Panc1 (cell line): ENCODE data around the gene CST1. TPM values are rescaled to one million over a fixed set of nuclear protein-coding genes. Genes with fewer than 3 reads are reported as not detected.
"Not testable (repeated sequence)": the region's sequence is repeated elsewhere in the genome, so short reads cannot be mapped to it uniquely, and the experiment has no call there.

Source experiments
- ATAC-seq: fragments of 200-7000 bp; cut with Tn5 transposase; 2 replicates; pipeline ENCODE4 v1.9.1; 2020; ENCODE audit warnings: mild to moderate bottlenecking, moderate library complexity
- BruUV-seq: library from RNA; stranded (reverse); fragments of 400-500 nt; replicated peaks from 2 replicates; lab custom pipeline; 2021; lab: Mats Ljungman, UMichigan
- CTCF ChIA-PET: fragments of 300-600 bp; sonication (Branson Sonifier 250); formaldehyde crosslinking; loops from one replicate; lab custom pipeline; 2022; ENCODE audit warnings: antibody characterized with exemption; lab: Charles Lee
- POLR2A ChIA-PET: fragments of 300-600 bp; sonication (Branson Sonifier 250); formaldehyde crosslinking; loops from one replicate; lab custom pipeline; 2022; ENCODE audit warnings: antibody characterized with exemption; lab: Charles Lee
- DNase-seq: peaks from one replicate; pipeline ENCODE4 v3.0.0-alpha.2; 2010; ENCODE audit warnings: low read depth, low spot score
- H3K27ac ChIP-seq: 2 replicates; pipeline ENCODE4 v1.5.1; 2011; ENCODE audit warnings: mild to moderate bottlenecking, low read length, inconsistent platforms
- H3K27me3 ChIP-seq: fragments of 200-500 bp; sonication (Bioruptor generic); 2 replicates; pipeline ENCODE4 v1.6.0; 2014; ENCODE audit warnings: low read length, inconsistent platforms; ENCODE audit not compliant: control insufficient read depth, insufficient read depth
- H3K36me3 ChIP-seq: fragments of 200-500 bp; sonication (Bioruptor generic); 2 replicates; pipeline ENCODE4 v1.5.1; 2014; ENCODE audit warnings: inconsistent platforms, mild to moderate bottlenecking, low read length, moderate library complexity; ENCODE audit not compliant: control insufficient read depth, insufficient read depth
- H3K4me1 ChIP-seq: 2 replicates; pipeline ENCODE4 v1.5.1; 2011; ENCODE audit warnings: inconsistent platforms, mild to moderate bottlenecking, low read length, moderate library complexity; ENCODE audit not compliant: control insufficient read depth, insufficient read depth
- H3K4me3 ChIP-seq, 2 experiments: 2 replicates each; pipeline ENCODE4 v1.5.1; 2011 to 2012; ENCODE audit warnings: low read depth in 2 of 2, low read length in 2 of 2, mild to moderate bottlenecking in 2 of 2, inconsistent platforms in 1 of 2, moderate library complexity in 1 of 2
- H3K9me3 ChIP-seq: fragments of 200-500 bp; sonication (Bioruptor generic); 2 replicates; pipeline ENCODE4 v1.5.1; 2014; ENCODE audit warnings: low read depth, mild to moderate bottlenecking, inconsistent platforms, low read length, moderate library complexity; ENCODE audit not compliant: control insufficient read depth, insufficient read depth
- POLR2AphosphoS5 ChIP-seq: IDR thresholded peaks from 2 replicates; pipeline ENCODE4 v1.6.1; 2012; ENCODE audit warnings: mild to moderate bottlenecking, low read depth, low read length, moderate library complexity
- SIN3A ChIP-seq: IDR thresholded peaks from 2 replicates; pipeline ENCODE4 v1.6.1; 2012; ENCODE audit warnings: low read depth, mild to moderate bottlenecking, low read length, moderate library complexity, borderline replicate concordance; ENCODE audit not compliant: insufficient read depth
- in situ Hi-C: cut with HindIII; loops from 2 replicates; pipeline ENCODE4 v1.10.0; 2016; ENCODE audit warnings: low sequenced_read_pairs, low pct_unique_long_range_greater_than_20kb
- intact Hi-C: fragments of 100-400 bp; cut with micrococcal nuclease; formaldehyde crosslinking; loops from one replicate; pipeline ENCODE4 v1.10.0; 2022; ENCODE audit not compliant: unreplicated experiment
- total RNA-seq: library from RNA; stranded (reverse); gene quantifications from one replicate; pipeline ENCODE4 v1.2.1, GENCODE V29; 2021; ENCODE audit not compliant: unreplicated experiment
- TF ChIP-seq, protein P1 (sequence below): fragments of 450-650 bp; IDR thresholded peaks from 2 replicates; pipeline ENCODE4 v1.5.1; 2017; ENCODE audit warnings: mild to moderate bottlenecking

CST1 gene
- total RNA-seq, 1 experiment from 2014 or later: not detected

DNA sequence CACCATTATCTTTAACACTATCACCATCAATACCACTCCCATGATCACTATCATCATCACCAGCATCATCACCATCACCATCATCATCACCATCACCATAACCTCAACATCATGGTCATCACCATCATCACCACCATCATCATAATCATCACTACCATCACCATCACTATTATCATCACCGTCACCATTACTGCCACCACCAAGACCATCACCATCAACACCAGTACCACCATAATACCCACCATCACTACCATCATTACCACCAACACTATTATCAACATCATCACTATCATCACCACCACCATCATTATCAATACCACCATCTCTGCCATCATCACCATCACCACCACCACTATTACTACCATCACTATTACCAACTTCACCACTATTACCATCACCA lies 32.7 kb upstream of the CST1 start:
- ChIA-PET CTCF (no interaction called here), POLR2A (no interaction called here)
- TF ChIP-seq POLR2AphosphoS5 (no peak), SIN3A (no peak)
- no peak for DNase-seq
- H3K36me3 ChIP-seq: no peaks in the 10 kb centered on the region
- H3K27ac ChIP-seq: no peak overlapping the region
- H3K9me3 ChIP-seq: no peaks in the 10 kb centered on the region
- in situ Hi-C loops (no loop called here), intact Hi-C loops (no loop called here)
- H3K4me1 ChIP-seq: no peaks in the 10 kb centered on the region
- no peak overlapping the region for H3K4me3 ChIP-seq
- no peaks in the 10 kb centered on the region for H3K27me3 ChIP-seq
- no peak for ATAC-seq
- BruUV-seq: no TSS peak

DNA sequence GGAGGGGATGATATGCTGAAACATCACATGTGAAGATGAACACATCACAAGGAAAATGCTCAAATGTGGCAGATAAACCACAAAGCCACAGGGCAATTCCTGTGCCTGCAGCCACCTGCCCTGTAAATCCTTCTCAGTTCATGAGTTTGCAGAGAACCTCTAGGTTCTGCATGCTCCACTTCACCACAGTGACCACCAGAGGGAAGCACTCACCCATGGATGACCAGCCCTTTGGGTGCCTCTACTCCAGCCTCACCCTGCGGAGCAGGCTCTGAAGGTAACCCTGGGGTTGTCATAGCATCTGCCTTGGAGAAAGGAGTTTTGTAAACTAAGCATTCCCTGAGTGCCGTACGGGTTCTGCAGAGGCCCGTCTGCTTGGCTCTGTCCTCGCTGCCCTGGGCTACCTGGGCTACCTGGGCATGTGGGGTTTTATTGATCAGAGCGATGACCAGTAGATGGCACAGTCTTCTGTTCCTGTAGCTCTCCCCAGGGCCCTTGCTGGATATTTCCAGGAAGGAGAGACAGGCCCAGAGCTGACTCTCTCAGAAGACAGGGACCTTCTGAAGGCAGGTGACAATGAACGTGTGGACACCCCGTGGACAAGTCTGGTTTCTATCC lies 31.7 kb upstream of the CST1 start:
- in situ Hi-C loops (no loop called here), intact Hi-C loops (no loop called here)
- ChIA-PET CTCF (interaction anchor here (0.6 kb wide), 1 partner anchor 364 kb away, joined by 3 read pairs; no protein-coding TSS in a partner anchor), POLR2A (no interaction called here)
- TF ChIP-seq, protein P1, sequence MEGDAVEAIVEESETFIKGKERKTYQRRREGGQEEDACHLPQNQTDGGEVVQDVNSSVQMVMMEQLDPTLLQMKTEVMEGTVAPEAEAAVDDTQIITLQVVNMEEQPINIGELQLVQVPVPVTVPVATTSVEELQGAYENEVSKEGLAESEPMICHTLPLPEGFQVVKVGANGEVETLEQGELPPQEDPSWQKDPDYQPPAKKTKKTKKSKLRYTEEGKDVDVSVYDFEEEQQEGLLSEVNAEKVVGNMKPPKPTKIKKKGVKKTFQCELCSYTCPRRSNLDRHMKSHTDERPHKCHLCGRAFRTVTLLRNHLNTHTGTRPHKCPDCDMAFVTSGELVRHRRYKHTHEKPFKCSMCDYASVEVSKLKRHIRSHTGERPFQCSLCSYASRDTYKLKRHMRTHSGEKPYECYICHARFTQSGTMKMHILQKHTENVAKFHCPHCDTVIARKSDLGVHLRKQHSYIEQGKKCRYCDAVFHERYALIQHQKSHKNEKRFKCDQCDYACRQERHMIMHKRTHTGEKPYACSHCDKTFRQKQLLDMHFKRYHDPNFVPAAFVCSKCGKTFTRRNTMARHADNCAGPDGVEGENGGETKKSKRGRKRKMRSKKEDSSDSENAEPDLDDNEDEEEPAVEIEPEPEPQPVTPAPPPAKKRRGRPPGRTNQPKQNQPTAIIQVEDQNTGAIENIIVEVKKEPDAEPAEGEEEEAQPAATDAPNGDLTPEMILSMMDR: peak; percentile 68
- no peak for TF ChIP-seq SIN3A
- H3K9me3 ChIP-seq: no peaks in the 10 kb centered on the region
- no peak for DNase-seq
- H3K36me3 ChIP-seq: no peaks in the 10 kb centered on the region
- no peaks in the 10 kb centered on the region for H3K27me3 ChIP-seq
- H3K4me1 ChIP-seq: no peaks in the 10 kb centered on the region
- no TSS peak for BruUV-seq
- no peak overlapping the region for H3K4me3 ChIP-seq
- H3K27ac ChIP-seq: no peak overlapping the region
- ATAC-seq: peak; percentile 87; the same call in 1 of the 2 replicates

DNA sequence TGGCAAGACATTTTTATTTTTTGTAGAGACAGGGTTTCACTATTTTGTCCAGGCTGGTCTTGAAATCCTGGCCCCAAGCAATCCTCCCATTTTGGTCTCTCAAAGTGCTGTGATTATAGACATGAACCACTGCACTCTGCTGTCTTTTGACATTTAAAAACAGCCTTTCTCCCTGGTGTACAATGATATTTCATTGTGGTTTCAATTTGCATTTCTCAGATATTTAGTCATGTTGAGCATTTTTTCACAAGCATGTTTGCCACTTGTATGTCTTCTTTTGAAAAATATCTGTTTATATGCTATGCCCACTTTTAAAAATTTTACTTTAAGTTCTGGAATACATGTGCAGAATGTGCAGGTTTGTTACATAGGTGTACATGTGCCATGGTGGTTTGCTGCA lies 27.9 kb upstream of the CST1 start:
- DNase-seq, H3K27me3 ChIP-seq, CTCF ChIA-PET, POLR2A ChIA-PET, H3K27ac ChIP-seq, in situ Hi-C loops, H3K4me3 ChIP-seq, intact Hi-C loops, H3K4me1 ChIP-seq, H3K9me3 ChIP-seq, BruUV-seq, H3K36me3 ChIP-seq, ATAC-seq: not testable (repeated sequence)

DNA sequence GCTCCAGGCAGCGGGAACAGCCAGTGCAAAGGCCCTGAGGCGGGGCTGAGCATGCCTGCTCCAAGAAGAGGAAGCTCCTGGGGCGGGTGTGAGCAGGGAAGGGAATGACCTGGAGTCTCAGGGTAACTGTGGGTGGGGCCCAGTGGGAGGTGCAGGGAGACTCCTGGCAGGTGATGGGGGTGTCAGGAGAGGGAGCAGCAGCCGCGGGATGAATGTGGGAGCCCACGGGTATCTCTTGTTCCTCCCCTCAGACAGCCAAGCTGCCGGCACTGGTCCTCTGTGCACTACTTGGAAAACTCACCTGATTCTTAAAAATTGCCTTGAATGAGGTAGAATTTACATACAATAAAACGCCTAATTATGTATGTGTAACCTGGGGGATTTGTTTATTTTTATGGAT lies 26.6 kb upstream of the CST1 start:
- DNase-seq, H3K27me3 ChIP-seq, H3K4me1 ChIP-seq, in situ Hi-C loops, POLR2A ChIA-PET, H3K27ac ChIP-seq, H3K9me3 ChIP-seq, CTCF ChIA-PET, H3K36me3 ChIP-seq, ATAC-seq, BruUV-seq, H3K4me3 ChIP-seq, intact Hi-C loops: not testable (repeated sequence)
